CD8-positive, alpha-beta memory T cell (primary cell): Measurements from ENCODE around the gene PPFIA4. TPM values are rescaled to one million over a fixed set of nuclear protein-coding genes. Genes with fewer than 3 reads are reported as not detected.

Experiments used
- CTCF ChIA-PET: fragments of 350-600 bp; sonication (Branson Sonifier 250); formaldehyde crosslinking; loops from one replicate; lab custom pipeline; 2021; ENCODE audit warnings: antibody characterized with exemption; lab: Charles Lee
- POLR2A ChIA-PET: fragments of 350-600 bp; sonication (Branson Sonifier 250); formaldehyde crosslinking; loops from one replicate; lab custom pipeline; 2021; ENCODE audit warnings: antibody characterized with exemption; lab: Charles Lee
- DNase-seq, 5 donors: peaks; one replicate each; pipeline versions ENCODE4 v3.0.0 to v3.0.0-alpha.2; 2020 to 2022; ENCODE audit warnings: mixed read lengths in 1 of 5
- H3K27ac ChIP-seq: one replicate; pipeline ENCODE4 v1.7.0; 2013; ENCODE audit warnings: low read depth, mild to moderate bottlenecking, low read length, moderate library complexity
- H3K27me3 ChIP-seq: 2 replicates; pipeline ENCODE4 v1.7.0; 2013; ENCODE audit warnings: low read length, mild to moderate bottlenecking; ENCODE audit not compliant: insufficient read depth, poor library complexity, severe bottlenecking
- H3K36me3 ChIP-seq: 2 replicates; pipeline ENCODE4 v1.7.0; 2013; ENCODE audit warnings: mild to moderate bottlenecking, low read length, moderate library complexity; ENCODE audit not compliant: insufficient read depth
- H3K4me1 ChIP-seq: 2 replicates; pipeline ENCODE4 v1.7.0; 2013; ENCODE audit warnings: mild to moderate bottlenecking, low read length, moderate library complexity; ENCODE audit not compliant: insufficient read depth
- H3K4me3 ChIP-seq: 2 replicates; pipeline ENCODE4 v1.7.0; 2013; ENCODE audit warnings: mild to moderate bottlenecking, low read length
- H3K9me3 ChIP-seq: 2 replicates; pipeline ENCODE4 v1.7.0; 2013; ENCODE audit warnings: mild to moderate bottlenecking, low read length
- H3K27ac Mint-ChIP-seq, 8 donors: one replicate each; pipeline ENCODE4 v1.8.0; 2020 to 2021; ENCODE audit warnings: mixed read lengths in 8 of 8, mild to moderate bottlenecking in 6 of 8, inconsistent platforms in 3 of 8, moderate library complexity in 3 of 8
- H3K27me3 Mint-ChIP-seq, 2 donors: one replicate each; pipeline ENCODE4 v1.8.0; 2020 to 2021; ENCODE audit warnings: mixed read lengths in 2 of 2, mild to moderate bottlenecking in 1 of 2, moderate library complexity in 1 of 2
- H3K36me3 Mint-ChIP-seq, 3 donors: one replicate each; pipeline ENCODE4 v1.8.0; 2020 to 2021; ENCODE audit warnings: mixed read lengths in 3 of 3, inconsistent platforms in 1 of 3, mild to moderate bottlenecking in 1 of 3
- H3K4me1 Mint-ChIP-seq, 3 donors: one replicate each; pipeline ENCODE4 v1.8.0; 2020 to 2021; ENCODE audit warnings: mixed read lengths in 3 of 3, inconsistent platforms in 1 of 3, mild to moderate bottlenecking in 1 of 3
- H3K4me3 Mint-ChIP-seq, 7 donors: one replicate each; pipeline ENCODE4 v1.8.0; 2020 to 2021; ENCODE audit warnings: mixed read lengths in 7 of 7, mild to moderate bottlenecking in 6 of 7, moderate library complexity in 4 of 7, inconsistent platforms in 2 of 7
- H3K9me3 Mint-ChIP-seq, 5 donors: one replicate each; pipeline ENCODE4 v1.8.0; 2020 to 2022; ENCODE audit warnings: mixed read lengths in 5 of 5, mild to moderate bottlenecking in 3 of 5, moderate library complexity in 2 of 5, inconsistent platforms in 1 of 5
- polyA plus RNA-seq: library from polyadenylated mRNA; unstranded; fragments of 300-500 nt; fragmentation: Illumina TruSeq; gene quantifications from one replicate; pipeline ENCODE4 v1.2.3, GENCODE V29; 2021
- total RNA-seq, 2 experiments: library from RNA; stranded (reverse); gene quantifications; one replicate each; pipeline ENCODE4 v1.2.3, GENCODE V29; 2021

Gene PPFIA4
- total and polyA plus RNA-seq, 3 experiments from 2014 or later = 1.2 to 1.5 TPM; not detected in 1

GRCh38 chr1:203099805-203100515, 73.7 kb downstream of the PPFIA4 start:
- DNase-seq = no peak
- Histone ChIP-seq H3K27ac (no peak overlapping the region), H3K36me3 (no peaks in the 10 kb centered on the region), H3K4me1 (no peaks in the 10 kb centered on the region), H3K9me3 (peaks cover 4% of the 10 kb centered on the region), H3K27me3 (no peaks in the 10 kb centered on the region), H3K4me3 (no peak overlapping the region)
- H3K27ac Mint-ChIP-seq = no peak overlapping the region
- peaks cover 11 to 46% of the 10 kb centered on the region in 2 donors for H3K27me3 Mint-ChIP-seq
- H3K36me3 Mint-ChIP-seq = peaks cover 0 to 3% (median 0%) of the 10 kb centered on the region in 3 donors
- CTCF ChIA-PET = no interaction called here
- peaks cover 11 to 20% (median 18%) of the 10 kb centered on the region in 5 donors for H3K9me3 Mint-ChIP-seq
- POLR2A ChIA-PET = no interaction called here
- H3K4me1 Mint-ChIP-seq = no peaks in the 10 kb centered on the region
- no peak overlapping the region for H3K4me3 Mint-ChIP-seq

- peaks cover 13 to 51% of the 10 kb centered on the region in 2 donors for H3K27me3 Mint-ChIP-seq
- H3K4me1 Mint-ChIP-seq = no peaks in the 10 kb centered on the region
- H3K4me1 ChIP-seq = no peaks in the 10 kb centered on the region
- H3K27ac Mint-ChIP-seq = no peak overlapping the region
- H3K36me3 Mint-ChIP-seq = peaks cover 0 to 2% (median 0%) of the 10 kb centered on the region in 3 donors
- peaks cover 6 to 17% (median 14%) of the 10 kb centered on the region in 5 donors for H3K9me3 Mint-ChIP-seq
- H3K4me3 Mint-ChIP-seq = no peak overlapping the region
- ChIA-PET CTCF (no interaction called here), POLR2A (no interaction called here)
- no peak overlapping the region for H3K27ac ChIP-seq
- H3K27me3 ChIP-seq = no peaks in the 10 kb centered on the region
- no peaks in the 10 kb centered on the region for H3K36me3 ChIP-seq
- H3K4me3 ChIP-seq = no peak overlapping the region
- DNase-seq = no peak
- H3K9me3 ChIP-seq = no peaks in the 10 kb centered on the region
Measured at GRCh38 chr1:203100516-203100869, 74.2 kb downstream of the PPFIA4 start.

GRCh38 chr1:203101813-203102634, 75.7 kb downstream of the PPFIA4 start:
- DNase-seq = no peak
- no peaks in the 10 kb centered on the region for H3K4me1 Mint-ChIP-seq
- Histone ChIP-seq H3K27ac (no peak overlapping the region), H3K4me1 (no peaks in the 10 kb centered on the region), H3K4me3 (no peak overlapping the region), H3K27me3 (no peaks in the 10 kb centered on the region), H3K36me3 (no peaks in the 10 kb centered on the region), H3K9me3 (no peaks in the 10 kb centered on the region)
- POLR2A ChIA-PET = no interaction called here
- no peaks in the 10 kb centered on the region for H3K36me3 Mint-ChIP-seq
- no peak overlapping the region for H3K27ac Mint-ChIP-seq
- H3K9me3 Mint-ChIP-seq = peaks cover under 1 to 8% (median 4%) of the 10 kb centered on the region in 5 donors
- CTCF ChIA-PET = no interaction called here
- no peak overlapping the region for H3K4me3 Mint-ChIP-seq
- peaks cover 14 to 44% of the 10 kb centered on the region in 2 donors for H3K27me3 Mint-ChIP-seq

DNA sequence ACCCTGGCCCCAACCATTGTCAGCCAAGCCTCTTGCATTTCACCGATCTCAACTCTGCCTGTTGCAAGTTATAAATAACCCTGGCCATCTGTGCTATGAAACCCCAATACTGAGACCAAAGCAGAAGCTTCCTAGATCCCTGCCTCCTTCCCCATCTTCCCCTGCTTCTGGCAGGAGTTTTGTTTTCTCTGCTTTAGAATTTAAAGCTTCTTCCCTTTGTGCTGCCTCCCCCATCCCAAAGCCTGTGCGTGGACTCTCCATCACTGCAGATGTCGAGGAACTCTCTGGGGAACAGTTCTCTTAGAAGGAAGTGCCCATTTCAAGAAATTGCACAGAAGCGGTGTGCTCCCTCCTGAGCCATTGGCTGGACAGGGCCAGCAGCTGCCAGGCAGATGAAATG, 76.9 kb downstream of the PPFIA4 start:
- no peak overlapping the region for H3K4me3 ChIP-seq
- CTCF ChIA-PET = no interaction called here

DNA sequence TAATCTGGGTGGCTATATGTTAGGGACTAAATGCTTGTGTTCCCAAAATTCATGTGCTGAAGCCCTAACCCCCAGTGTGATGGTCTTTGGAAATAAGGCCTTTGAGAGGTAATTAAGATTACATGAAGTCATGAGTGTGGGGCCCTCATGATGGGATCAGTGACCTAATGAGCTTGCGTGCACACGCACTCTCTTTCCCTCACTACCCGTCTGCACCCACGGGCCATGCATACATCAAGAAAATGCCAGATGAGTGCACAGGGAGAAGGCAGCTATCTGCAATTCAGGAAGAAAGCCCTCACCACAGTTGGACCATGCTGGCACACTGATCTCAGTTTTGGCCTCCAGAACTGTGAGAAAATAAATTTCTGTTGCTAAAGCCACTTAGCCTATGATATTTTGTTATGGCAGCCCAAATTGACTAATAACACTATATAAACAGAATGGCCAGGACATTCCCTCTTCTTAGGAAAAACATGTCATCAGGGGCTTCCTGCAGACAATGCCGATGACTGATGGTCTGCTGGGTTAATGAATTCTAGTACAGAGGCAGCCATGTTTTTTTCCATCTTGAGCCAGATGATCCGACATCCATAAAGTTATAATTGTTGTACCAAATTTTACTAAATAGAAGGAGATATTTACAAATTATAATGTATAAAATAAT, 77.7 kb downstream of the PPFIA4 start:
- no peaks in the 10 kb centered on the region for H3K36me3 Mint-ChIP-seq
- Histone ChIP-seq H3K36me3 (no peaks in the 10 kb centered on the region), H3K27me3 (peaks cover 3% of the 10 kb centered on the region), H3K4me3 (no peak overlapping the region), H3K27ac (no peak overlapping the region), H3K4me1 (no peaks in the 10 kb centered on the region), H3K9me3 (no peaks in the 10 kb centered on the region)
- H3K27ac Mint-ChIP-seq = no peak overlapping the region
- ChIA-PET POLR2A (no interaction called here), CTCF (no interaction called here)
- H3K27me3 Mint-ChIP-seq = peaks cover 23 to 62% of the 10 kb centered on the region in 2 donors
- no peak for DNase-seq
- H3K4me1 Mint-ChIP-seq = no peaks in the 10 kb centered on the region
- no peak overlapping the region for H3K4me3 Mint-ChIP-seq
- peaks cover 0 to 6% (median 0%) of the 10 kb centered on the region in 5 donors for H3K9me3 Mint-ChIP-seq

More for the DNA sequence above, 76.9 kb downstream of the PPFIA4 start:
- Mint-ChIP-seq H3K4me3 (no peak overlapping the region), H3K27me3 (peaks cover 17 to 55% of the 10 kb centered on the region in 2 donors), H3K27ac (no peak overlapping the region), H3K4me1 (no peaks in the 10 kb centered on the region), H3K36me3 (no peaks in the 10 kb centered on the region), H3K9me3 (peaks cover 0 to 6% (median 0%) of the 10 kb centered on the region in 5 donors)
- DNase-seq = no peak
- H3K4me1 ChIP-seq = no peaks in the 10 kb centered on the region
- H3K36me3 ChIP-seq = no peaks in the 10 kb centered on the region
- no peak overlapping the region for H3K27ac ChIP-seq
- no peaks in the 10 kb centered on the region for H3K9me3 ChIP-seq
- H3K27me3 ChIP-seq = peaks cover 3% of the 10 kb centered on the region
- POLR2A ChIA-PET = no interaction called here

- Histone ChIP-seq H3K36me3 (no peaks in the 10 kb centered on the region), H3K27me3 (peaks cover 3% of the 10 kb centered on the region), H3K4me3 (no peak overlapping the region), H3K27ac (no peak overlapping the region), H3K4me1 (no peaks in the 10 kb centered on the region), H3K9me3 (no peaks in the 10 kb centered on the region)
- ChIA-PET CTCF (no interaction called here), POLR2A (no interaction called here)
- Mint-ChIP-seq H3K27me3 (peaks cover 28 to 60% of the 10 kb centered on the region in 2 donors), H3K36me3 (no peaks in the 10 kb centered on the region), H3K9me3 (peaks cover 0 to 6% (median 0%) of the 10 kb centered on the region in 5 donors), H3K4me3 (no peak overlapping the region), H3K4me1 (no peaks in the 10 kb centered on the region), H3K27ac (no peak overlapping the region)
- DNase-seq = no peak
Measured at GRCh38 chr1:203104789-203105390, 78.6 kb downstream of the PPFIA4 start.

DNA sequence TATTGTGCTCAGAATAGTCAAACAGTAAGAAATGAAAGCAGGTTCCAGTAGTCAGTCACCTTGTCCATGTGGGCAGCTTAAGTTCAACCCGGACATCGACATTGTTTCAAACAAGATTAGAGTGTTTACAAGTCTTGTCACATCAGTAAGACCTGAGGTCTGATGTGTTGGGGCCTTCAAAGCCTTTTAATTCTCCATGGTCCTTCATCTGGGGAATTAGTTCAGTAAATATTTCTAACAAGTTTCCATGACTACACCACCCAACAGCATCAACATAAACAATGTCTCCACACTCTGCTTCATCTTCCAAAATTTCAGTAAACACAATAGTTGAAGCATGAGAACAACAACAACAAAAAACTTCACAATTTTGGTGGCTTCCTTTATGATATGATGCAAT, 86.2 kb downstream of the PPFIA4 start:
- peaks cover under 1% of the 10 kb centered on the region for H3K27me3 ChIP-seq
- H3K4me3 ChIP-seq = no peak overlapping the region
- no peaks in the 10 kb centered on the region for H3K4me1 Mint-ChIP-seq
- no peaks in the 10 kb centered on the region for H3K4me1 ChIP-seq
- H3K9me3 Mint-ChIP-seq = no peaks in the 10 kb centered on the region
- H3K27ac ChIP-seq = no peak overlapping the region
- ChIA-PET CTCF (no interaction called here), POLR2A (no interaction called here)
- no peaks in the 10 kb centered on the region for H3K9me3 ChIP-seq
- no peak for DNase-seq
- peaks cover 23 to 36% of the 10 kb centered on the region in 2 donors for H3K27me3 Mint-ChIP-seq
- no peaks in the 10 kb centered on the region for H3K36me3 Mint-ChIP-seq
- H3K27ac Mint-ChIP-seq = no peak overlapping the region
- no peaks in the 10 kb centered on the region for H3K36me3 ChIP-seq
- no peak overlapping the region for H3K4me3 Mint-ChIP-seq
